ENCODE measurements around the gene GCNA. TPM values are rescaled to one million over a fixed set of nuclear protein-coding genes. Genes with fewer than 3 reads are reported as not detected.
"Not testable (repeated sequence)": the region's sequence is repeated elsewhere in the genome, so short reads cannot be mapped to it uniquely, and the experiment has no call there.

The GCNA gene
- total RNA-seq, 2 experiments from 2014 or later = 1.6 to 3.1 TPM

GRCh38 chrX:71581210-71581609 is 3.0 kb downstream of the GCNA start:
- Mint-ChIP-seq H3K9me3 (no peaks in the 10 kb centered on the region), H3K4me3 (no peak overlapping the region), H3K27ac (peak overlapping the region; percentile 65), H3K27me3 (peaks cover 3% of the 10 kb centered on the region), H3K36me3 (peaks cover 32% of the 10 kb centered on the region), H3K4me1 (peaks cover 10% of the 10 kb centered on the region)
- DNase-seq = no peak

- H3K27ac Mint-ChIP-seq = no peak overlapping the region
- H3K4me3 Mint-ChIP-seq = no peak overlapping the region
- no peaks in the 10 kb centered on the region for H3K27me3 Mint-ChIP-seq
- H3K9me3 Mint-ChIP-seq = no peaks in the 10 kb centered on the region
- DNase-seq = no peak
- peaks cover 8% of the 10 kb centered on the region for H3K36me3 Mint-ChIP-seq
- H3K4me1 Mint-ChIP-seq = peaks cover 2% of the 10 kb centered on the region
Measured at GRCh38 chrX:71586929-71587328, 8.7 kb downstream of the GCNA start.

- not testable (repeated sequence) for H3K27ac Mint-ChIP-seq, DNase-seq, H3K9me3 Mint-ChIP-seq, H3K27me3 Mint-ChIP-seq, H3K4me3 Mint-ChIP-seq
- H3K36me3 Mint-ChIP-seq = peaks cover 17% of the 10 kb centered on the region
- peaks cover 12% of the 10 kb centered on the region for H3K4me1 Mint-ChIP-seq
Measured at GRCh38 chrX:71593210-71593609, 15.0 kb downstream of the GCNA start.

GRCh38 chrX:71599965-71600364 is 21.7 kb downstream of the GCNA start:
- Mint-ChIP-seq H3K36me3 (peaks cover 62% of the 10 kb centered on the region), H3K27ac (peak overlapping the region; percentile 31), H3K27me3 (no peaks in the 10 kb centered on the region), H3K4me3 (no peak overlapping the region), H3K4me1 (peaks cover 24% of the 10 kb centered on the region), H3K9me3 (peaks cover 12% of the 10 kb centered on the region)
- DNase-seq = no peak

GRCh38 chrX:71603618-71604017 is 25.4 kb downstream of the GCNA start:
- Mint-ChIP-seq H3K9me3 (peaks cover 14% of the 10 kb centered on the region), H3K4me1 (peaks cover 38% of the 10 kb centered on the region), H3K36me3 (peaks cover 73% of the 10 kb centered on the region), H3K4me3 (no peak overlapping the region), H3K27me3 (no peaks in the 10 kb centered on the region), H3K27ac (peak overlapping the region; percentile 70)
- DNase-seq = no peak

- H3K4me1 Mint-ChIP-seq = peaks cover 41% of the 10 kb centered on the region
- H3K9me3 Mint-ChIP-seq = peaks cover 14% of the 10 kb centered on the region
- no peaks in the 10 kb centered on the region for H3K27me3 Mint-ChIP-seq
- H3K4me3 Mint-ChIP-seq = no peak overlapping the region
- DNase-seq = no peak
- H3K36me3 Mint-ChIP-seq = peaks cover 78% of the 10 kb centered on the region
- no peak overlapping the region for H3K27ac Mint-ChIP-seq
Measured at GRCh38 chrX:71604141-71604540, 25.9 kb downstream of the GCNA start.

GRCh38 chrX:71604796-71605568 is 26.7 kb downstream of the GCNA start:
- peak overlapping the region; percentile 80 for H3K27ac Mint-ChIP-seq
- no peak for DNase-seq
- H3K36me3 Mint-ChIP-seq = peaks cover 83% of the 10 kb centered on the region
- H3K4me3 Mint-ChIP-seq = no peak overlapping the region
- peaks cover 39% of the 10 kb centered on the region for H3K4me1 Mint-ChIP-seq
- peaks cover 14% of the 10 kb centered on the region for H3K9me3 Mint-ChIP-seq
- H3K27me3 Mint-ChIP-seq = no peaks in the 10 kb centered on the region

GRCh38 chrX:71606536-71607216 is 28.4 kb downstream of the GCNA start:
- Mint-ChIP-seq H3K36me3 (peaks cover 86% of the 10 kb centered on the region), H3K27me3 (no peaks in the 10 kb centered on the region), H3K27ac (peak overlapping the region; percentile 87), H3K4me3 (peak overlapping the region; percentile 37), H3K9me3 (peaks cover 14% of the 10 kb centered on the region), H3K4me1 (peaks cover 40% of the 10 kb centered on the region)
- DNase-seq = no peak

- DNase-seq = no peak
- Mint-ChIP-seq H3K27me3 (no peaks in the 10 kb centered on the region), H3K4me3 (no peak overlapping the region), H3K36me3 (peaks cover 79% of the 10 kb centered on the region), H3K27ac (peak overlapping the region; percentile 87), H3K9me3 (peaks cover 14% of the 10 kb centered on the region), H3K4me1 (peaks cover 40% of the 10 kb centered on the region)
Measured at GRCh38 chrX:71607488-71607887, 29.3 kb downstream of the GCNA start.

- no peaks in the 10 kb centered on the region for H3K27me3 Mint-ChIP-seq
- H3K4me1 Mint-ChIP-seq = peaks cover 38% of the 10 kb centered on the region
- H3K9me3 Mint-ChIP-seq = peaks cover 3% of the 10 kb centered on the region
- peak overlapping the region; percentile 29 for H3K27ac Mint-ChIP-seq
- no peak for DNase-seq
- peaks cover 76% of the 10 kb centered on the region for H3K36me3 Mint-ChIP-seq
- H3K4me3 Mint-ChIP-seq = no peak overlapping the region
Measured at GRCh38 chrX:71609095-71609750, 31.0 kb downstream of the GCNA start.

GRCh38 chrX:71611736-71612135 is 33.5 kb downstream of the GCNA start:
- not testable (repeated sequence) for H3K27ac Mint-ChIP-seq, H3K9me3 Mint-ChIP-seq, H3K4me3 Mint-ChIP-seq, DNase-seq, H3K27me3 Mint-ChIP-seq
- Mint-ChIP-seq H3K36me3 (peaks cover 78% of the 10 kb centered on the region), H3K4me1 (peaks cover 41% of the 10 kb centered on the region)

GRCh38 chrX:71612256-71612655 is 34.0 kb downstream of the GCNA start:
- Mint-ChIP-seq H3K27me3 (no peaks in the 10 kb centered on the region), H3K27ac (no peak overlapping the region), H3K36me3 (peaks cover 80% of the 10 kb centered on the region), H3K4me1 (peaks cover 38% of the 10 kb centered on the region), H3K9me3 (peaks cover 3% of the 10 kb centered on the region), H3K4me3 (no peak overlapping the region)
- no peak for DNase-seq

GRCh38 chrX:71615056-71615455 is 36.8 kb downstream of the GCNA start:
- peak overlapping the region; percentile 96 for H3K27ac Mint-ChIP-seq
- H3K9me3 Mint-ChIP-seq = peaks cover under 1% of the 10 kb centered on the region
- DNase-seq = no peak
- peak overlapping the region; percentile 94 for H3K4me3 Mint-ChIP-seq
- H3K4me1 Mint-ChIP-seq = peaks cover 34% of the 10 kb centered on the region
- peaks cover 72% of the 10 kb centered on the region for H3K36me3 Mint-ChIP-seq
- H3K27me3 Mint-ChIP-seq = no peaks in the 10 kb centered on the region

GRCh38 chrX:71615954-71616353 is 37.7 kb downstream of the GCNA start:
- peak; percentile 52 for DNase-seq
- H3K4me1 Mint-ChIP-seq = peaks cover 43% of the 10 kb centered on the region
- peak overlapping the region; percentile 96 for H3K27ac Mint-ChIP-seq
- no peaks in the 10 kb centered on the region for H3K27me3 Mint-ChIP-seq
- H3K36me3 Mint-ChIP-seq = peaks cover 70% of the 10 kb centered on the region
- H3K9me3 Mint-ChIP-seq = peaks cover 4% of the 10 kb centered on the region
- H3K4me3 Mint-ChIP-seq = peak overlapping the region; percentile 94
